Neural progenitor cell (in vitro differentiated cells): Measurements from ENCODE around the gene PPP1R36.
"Not testable (repeated sequence)": the region's sequence is repeated elsewhere in the genome, so short reads cannot be mapped to it uniquely, and the experiment has no call there.

Experiments used
- EZH2 ChIP-seq: fragments of 200-600 bp; sonication (generic); IDR thresholded peaks from 2 replicates; pipeline ENCODE4 v1.6.1; 2017; ENCODE audit warnings: antibody characterized with exemption, mild to moderate bottlenecking, moderate library complexity
- EZH2phosphoT487 ChIP-seq: fragments of 200-600 bp; sonication (generic); IDR thresholded peaks from 2 replicates; pipeline ENCODE4 v1.6.1; 2017; ENCODE audit warnings: antibody characterized with exemption
- TF ChIP-seq, protein P1 (sequence below): fragments of 200-600 bp; sonication (generic); IDR thresholded peaks from 2 replicates; pipeline ENCODE4 v1.5.1; 2017; ENCODE audit warnings: antibody characterized with exemption, mild to moderate bottlenecking

DNA sequence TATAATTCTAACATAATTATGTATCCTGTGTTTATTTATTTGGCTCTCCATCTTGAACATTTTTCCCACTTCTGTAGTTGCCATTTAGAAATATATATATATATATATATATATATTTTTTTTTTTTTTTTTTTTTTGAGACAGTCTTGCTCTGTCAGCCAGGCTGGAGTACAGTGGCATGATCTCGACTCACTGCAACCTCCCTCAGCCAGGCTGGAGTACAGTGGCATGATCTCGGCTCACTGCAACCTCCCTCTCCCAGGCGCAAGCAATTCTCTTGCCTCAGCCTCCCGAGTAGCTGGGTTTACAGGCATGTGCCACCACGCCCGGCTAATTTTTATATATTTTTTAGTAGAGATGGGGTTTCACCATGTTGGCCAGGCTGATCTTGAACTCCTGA is 32.1 kb upstream of the PPP1R36 start:
- TF ChIP-seq, protein P1, sequence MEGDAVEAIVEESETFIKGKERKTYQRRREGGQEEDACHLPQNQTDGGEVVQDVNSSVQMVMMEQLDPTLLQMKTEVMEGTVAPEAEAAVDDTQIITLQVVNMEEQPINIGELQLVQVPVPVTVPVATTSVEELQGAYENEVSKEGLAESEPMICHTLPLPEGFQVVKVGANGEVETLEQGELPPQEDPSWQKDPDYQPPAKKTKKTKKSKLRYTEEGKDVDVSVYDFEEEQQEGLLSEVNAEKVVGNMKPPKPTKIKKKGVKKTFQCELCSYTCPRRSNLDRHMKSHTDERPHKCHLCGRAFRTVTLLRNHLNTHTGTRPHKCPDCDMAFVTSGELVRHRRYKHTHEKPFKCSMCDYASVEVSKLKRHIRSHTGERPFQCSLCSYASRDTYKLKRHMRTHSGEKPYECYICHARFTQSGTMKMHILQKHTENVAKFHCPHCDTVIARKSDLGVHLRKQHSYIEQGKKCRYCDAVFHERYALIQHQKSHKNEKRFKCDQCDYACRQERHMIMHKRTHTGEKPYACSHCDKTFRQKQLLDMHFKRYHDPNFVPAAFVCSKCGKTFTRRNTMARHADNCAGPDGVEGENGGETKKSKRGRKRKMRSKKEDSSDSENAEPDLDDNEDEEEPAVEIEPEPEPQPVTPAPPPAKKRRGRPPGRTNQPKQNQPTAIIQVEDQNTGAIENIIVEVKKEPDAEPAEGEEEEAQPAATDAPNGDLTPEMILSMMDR: not testable (repeated sequence)
- not testable (repeated sequence) for TF ChIP-seq EZH2, EZH2phosphoT487
